Ovary (tissue), 3 donors: Measurements from ENCODE around the gene RFPL1.

Source experiments
- CTCF ChIP-seq, 3 donors: fragments of 450-650 bp in 2 of 3; fragments of 200-600 bp in 1 of 3; IDR thresholded peaks; one replicate each; pipeline versions ENCODE4 v1.5.1 to v1.8.0; 2016 to 2022; ENCODE audit warnings: antibody characterized with exemption in 3 of 3, mild to moderate bottlenecking in 1 of 3
- POLR2A ChIP-seq: fragments of 450-650 bp; IDR thresholded peaks from one replicate; pipeline ENCODE4 v1.6.1; 2017; ENCODE audit warnings: antibody characterized with exemption, mild to moderate bottlenecking, moderate library complexity
- donor health status: DM: no; HTN: no; CAD: no.

- TF ChIP-seq CTCF (IDR thresholded peaks at IDR 0.05) (no peak), POLR2A (no peak)
Observed at GRCh38 chr22:29473001-29473400, 34.6 kb downstream of the RFPL1 start.
